Prostate gland (tissue), 2 donors: ENCODE data around the gene CYP46A1.

ENCODE experiments used
- CTCF ChIP-seq, 4 experiments: fragments of 200-600 bp in 2 of 4; fragments of 450-650 bp in 2 of 4; sonication (generic) in 2 of 4; IDR thresholded peaks; 1 replicate in 3 of 4; 2 replicates in 1 of 4; pipeline ENCODE4 v1.5.1; 2016 to 2019; ENCODE audit warnings: antibody characterized with exemption in 4 of 4, mild to moderate bottlenecking in 2 of 4, moderate library complexity in 2 of 4
- POLR2A ChIP-seq: fragments of 450-650 bp; IDR thresholded peaks from one replicate; pipeline ENCODE4 v1.6.1; 2016; ENCODE audit warnings: antibody characterized with exemption, mild to moderate bottlenecking

- no peak for TF ChIP-seq CTCF (IDR thresholded peaks at IDR 0.05)
- no peak for TF ChIP-seq POLR2A
These were observed 15.8 kb downstream of the CYP46A1 start for GRCh38 chr14:99699861-99700260.
